HL-60 (cell line): ENCODE results near the gene TRIM28.

Source experiments
- CTCF ChIP-seq: IDR thresholded peaks from one replicate; pipeline ENCODE4 v1.5.1; 2011; ENCODE audit warnings: low read length, control low read depth, inconsistent platforms; ENCODE audit not compliant: insufficient read depth
- GABPA ChIP-seq: IDR thresholded peaks from 2 replicates; pipeline ENCODE4 v1.6.1; 2012; ENCODE audit warnings: low read depth
- POLR2AphosphoS5 ChIP-seq: IDR thresholded peaks from 2 replicates; pipeline ENCODE4 v1.6.1; 2012; ENCODE audit warnings: low read depth
- REST ChIP-seq: IDR thresholded peaks from 2 replicates; pipeline ENCODE4 v1.6.1; 2012; ENCODE audit warnings: low read depth; ENCODE audit not compliant: insufficient replicate concordance

- TF ChIP-seq CTCF (no peak), REST (no peak), POLR2AphosphoS5 (no peak), GABPA (no peak)
Measured at GRCh38 chr19:58569191-58569942, 25.5 kb downstream of the TRIM28 start.
